HepG2 (cell line): Measurements from ENCODE around the gene KCNQ2. TPM values are rescaled to one million over a fixed set of nuclear protein-coding genes. Genes with fewer than 3 reads are reported as not detected.

Source experiments
- AGO1 ChIP-seq: fragments of 200-400 bp; formaldehyde crosslinking; IDR thresholded peaks from 2 replicates; pipeline ENCODE4 v1.6.1; 2017; ENCODE audit warnings: mild to moderate bottlenecking, low read depth, low read length, moderate library complexity; ENCODE audit not compliant: poor library complexity, severe bottlenecking
- CBX5 ChIP-seq: sonication (generic); formaldehyde crosslinking; IDR thresholded peaks from 2 replicates; pipeline ENCODE4 v1.4.0; 2020; ENCODE audit warnings: missing genetic modification reagents, borderline replicate concordance
- FOXA3 ChIP-seq: IDR thresholded peaks from 2 replicates; pipeline ENCODE4 v1.6.1; 2016; ENCODE audit warnings: missing genetic modification reagents, missing compliant biosample characterization
- KDM4B ChIP-seq: sonication (generic); formaldehyde crosslinking; IDR thresholded peaks from 2 replicates; pipeline ENCODE4 v1.4.0; 2020; ENCODE audit warnings: missing genetic modification reagents
- MIER3 ChIP-seq: IDR thresholded peaks from 2 replicates; pipeline ENCODE4 v1.6.1; 2016; ENCODE audit warnings: missing compliant biosample characterization, borderline replicate concordance
- NFYB ChIP-seq: sonication (generic); formaldehyde crosslinking; IDR thresholded peaks from 2 replicates; pipeline ENCODE4 v1.4.0; 2020; ENCODE audit warnings: missing genetic modification reagents
- NR3C1 ChIP-seq: sonication (generic); formaldehyde crosslinking; IDR thresholded peaks from 2 replicates; pipeline ENCODE4 v1.4.0; 2020; ENCODE audit warnings: missing genetic modification reagents
- RXRB ChIP-seq: IDR thresholded peaks from 2 replicates; pipeline ENCODE4 v1.6.1; 2016; ENCODE audit warnings: borderline replicate concordance, missing genetic modification reagents, missing compliant biosample characterization
- SALL1 ChIP-seq: sonication (generic); formaldehyde crosslinking; IDR thresholded peaks from 2 replicates; pipeline ENCODE4 v1.8.0; 2022; ENCODE audit warnings: mild to moderate bottlenecking, missing genetic modification reagents
- SETDB1 ChIP-seq: sonication (generic); formaldehyde crosslinking; IDR thresholded peaks from 2 replicates; pipeline ENCODE4 v1.5.1; 2020; ENCODE audit warnings: missing genetic modification reagents, mild to moderate bottlenecking, borderline replicate concordance
- SKI ChIP-seq: fragments of 450-650 bp; IDR thresholded peaks from one replicate; pipeline ENCODE4 v1.6.1; 2018; ENCODE audit warnings: mild to moderate bottlenecking; ENCODE audit not compliant: partially characterized antibody
- THAP11 ChIP-seq: IDR thresholded peaks from 2 replicates; pipeline ENCODE4 v1.6.1; 2016; ENCODE audit warnings: missing biosample characterization, missing genetic modification reagents
- TOE1 ChIP-seq: sonication (generic); formaldehyde crosslinking; IDR thresholded peaks from 2 replicates; pipeline ENCODE4 v1.4.0; 2020; ENCODE audit warnings: mild to moderate bottlenecking, missing genetic modification reagents
- YY1 ChIP-seq: IDR thresholded peaks from 2 replicates; pipeline ENCODE4 v1.6.1; 2011; ENCODE audit warnings: low read length, low read depth, moderate library complexity, mild to moderate bottlenecking; ENCODE audit not compliant: insufficient read depth, insufficient replicate concordance
- ZKSCAN1 ChIP-seq: fragments of 150-350 bp; IDR thresholded peaks from 2 replicates; pipeline ENCODE4 v1.6.1; 2014; ENCODE audit warnings: low read length
- ZNF12 ChIP-seq: sonication (generic); formaldehyde crosslinking; IDR thresholded peaks from 2 replicates; pipeline ENCODE4 v1.5.0; 2020; ENCODE audit warnings: missing genetic modification reagents
- ZNF230 ChIP-seq: sonication (generic); formaldehyde crosslinking; IDR thresholded peaks from 2 replicates; pipeline ENCODE4 v1.4.0; 2020; ENCODE audit warnings: mild to moderate bottlenecking, missing genetic modification reagents
- ZNF614 ChIP-seq: IDR thresholded peaks from 2 replicates; pipeline ENCODE4 v1.6.1; 2018; ENCODE audit warnings: missing biosample characterization, missing genetic modification reagents, inconsistent platforms, borderline replicate concordance
- ZNF674 ChIP-seq: sonication (generic); formaldehyde crosslinking; IDR thresholded peaks from 2 replicates; pipeline ENCODE4 v1.5.0; 2020; ENCODE audit warnings: low read depth, mild to moderate bottlenecking, missing genetic modification reagents
- ZNF782 ChIP-seq: sonication (generic); formaldehyde crosslinking; IDR thresholded peaks from 2 replicates; pipeline ENCODE4 v1.4.0; 2020; ENCODE audit warnings: missing genetic modification reagents, mild to moderate bottlenecking, borderline replicate concordance
- polyA plus RNA-seq, 8 experiments: library from polyadenylated mRNA; depleted of rRNA in 3 of 8; stranded (reverse) in 7 of 8; unstranded in 1 of 8; fragments of >200 nt; fragmentation: Illumina TruSeq in 4 of 8; extraction: Trizol in 4 of 8; gene quantifications; 2 replicates each; pipeline versions ENCODE4 v1.2.1 to v1.2.3, GENCODE V29; 2011 to 2016; ENCODE audit warnings: low read depth in 4 of 8, missing spikeins in 1 of 8, mixed read lengths in 1 of 8; ENCODE audit not compliant: insufficient read depth in 1 of 8
- total RNA-seq, 5 experiments: library from RNA; depleted of rRNA; stranded (reverse); fragments of >200 nt; fragmentation: Illumina TruSeq; extraction: Trizol; gene quantifications; 2 replicates each; pipeline ENCODE4 v1.2.3, GENCODE V29; 2016; ENCODE audit warnings: low read depth in 1 of 5
- TF ChIP-seq, protein P1 (sequence below): sonication (generic); formaldehyde crosslinking; conservative IDR thresholded peaks from 2 replicates; pipeline ENCODE4 v1.4.0; 2020; ENCODE audit warnings: missing genetic modification reagents
- TF ChIP-seq, protein P2 (sequence below): IDR thresholded peaks from 2 replicates; pipeline ENCODE4 v1.6.1; 2018; ENCODE audit warnings: missing genetic modification reagents, mild to moderate bottlenecking, missing compliant biosample characterization
- TF ChIP-seq, protein P3 (sequence below): sonication (generic); formaldehyde crosslinking; IDR thresholded peaks from 2 replicates; pipeline ENCODE4 v1.5.1; 2020; ENCODE audit warnings: mild to moderate bottlenecking, missing genetic modification reagents, moderate library complexity
- TF ChIP-seq, protein P4 (sequence below): sonication (generic); formaldehyde crosslinking; IDR thresholded peaks from 2 replicates; pipeline ENCODE4 v1.4.0; 2020; ENCODE audit warnings: missing genetic modification reagents

KCNQ2 gene
- total and polyA plus RNA-seq, 2 of the 13 experiments (the other 11 are each of a cell fraction or from before 2014, with no cell fraction given): not detected

DNA sequence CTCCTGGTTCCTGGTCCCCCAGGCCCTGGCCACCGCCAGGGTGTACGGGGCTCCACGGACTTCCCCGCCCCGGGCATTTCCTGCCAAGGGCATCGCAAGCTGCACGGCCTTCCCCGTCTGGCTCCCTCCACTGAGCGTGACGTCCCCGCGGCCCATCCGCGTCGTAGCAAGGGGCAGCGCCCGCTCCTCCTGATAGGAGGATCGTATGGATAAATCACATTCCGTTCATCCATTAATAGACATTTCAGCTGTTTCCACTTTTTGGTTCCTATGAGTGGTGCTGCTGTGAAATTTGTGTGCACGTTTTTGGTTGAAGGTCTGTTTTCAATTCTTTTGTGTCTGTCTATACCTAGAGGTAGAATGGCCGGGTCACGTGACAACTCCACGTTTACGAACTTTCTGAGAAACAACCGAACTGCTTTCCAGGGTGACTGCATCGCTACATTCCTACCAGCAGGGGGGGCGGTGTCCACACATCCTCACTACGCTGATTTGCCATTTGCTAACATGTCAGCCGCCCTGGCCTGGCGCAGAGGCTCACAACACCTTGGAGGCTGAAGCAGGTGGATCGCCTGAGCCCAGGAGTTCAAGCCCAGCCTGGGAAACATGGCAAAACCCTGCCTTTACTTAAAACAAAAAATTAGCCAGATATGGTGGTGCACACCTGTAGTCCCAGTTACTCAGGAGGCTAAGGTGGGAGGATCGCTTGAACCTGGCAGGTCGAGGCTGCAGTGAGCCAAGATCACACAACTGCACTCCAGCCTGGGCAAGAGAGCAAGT, 37.7 kb downstream of the KCNQ2 start (continued):
- TF ChIP-seq, protein P1, sequence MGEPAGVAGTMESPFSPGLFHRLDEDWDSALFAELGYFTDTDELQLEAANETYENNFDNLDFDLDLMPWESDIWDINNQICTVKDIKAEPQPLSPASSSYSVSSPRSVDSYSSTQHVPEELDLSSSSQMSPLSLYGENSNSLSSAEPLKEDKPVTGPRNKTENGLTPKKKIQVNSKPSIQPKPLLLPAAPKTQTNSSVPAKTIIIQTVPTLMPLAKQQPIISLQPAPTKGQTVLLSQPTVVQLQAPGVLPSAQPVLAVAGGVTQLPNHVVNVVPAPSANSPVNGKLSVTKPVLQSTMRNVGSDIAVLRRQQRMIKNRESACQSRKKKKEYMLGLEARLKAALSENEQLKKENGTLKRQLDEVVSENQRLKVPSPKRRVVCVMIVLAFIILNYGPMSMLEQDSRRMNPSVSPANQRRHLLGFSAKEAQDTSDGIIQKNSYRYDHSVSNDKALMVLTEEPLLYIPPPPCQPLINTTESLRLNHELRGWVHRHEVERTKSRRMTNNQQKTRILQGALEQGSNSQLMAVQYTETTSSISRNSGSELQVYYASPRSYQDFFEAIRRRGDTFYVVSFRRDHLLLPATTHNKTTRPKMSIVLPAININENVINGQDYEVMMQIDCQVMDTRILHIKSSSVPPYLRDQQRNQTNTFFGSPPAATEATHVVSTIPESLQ: no peak
- TF ChIP-seq, protein P2, sequence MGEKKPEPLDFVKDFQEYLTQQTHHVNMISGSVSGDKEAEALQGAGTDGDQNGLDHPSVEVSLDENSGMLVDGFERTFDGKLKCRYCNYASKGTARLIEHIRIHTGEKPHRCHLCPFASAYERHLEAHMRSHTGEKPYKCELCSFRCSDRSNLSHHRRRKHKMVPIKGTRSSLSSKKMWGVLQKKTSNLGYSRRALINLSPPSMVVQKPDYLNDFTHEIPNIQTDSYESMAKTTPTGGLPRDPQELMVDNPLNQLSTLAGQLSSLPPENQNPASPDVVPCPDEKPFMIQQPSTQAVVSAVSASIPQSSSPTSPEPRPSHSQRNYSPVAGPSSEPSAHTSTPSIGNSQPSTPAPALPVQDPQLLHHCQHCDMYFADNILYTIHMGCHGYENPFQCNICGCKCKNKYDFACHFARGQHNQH (CRISPR knock-in tag): peak; percentile 49; the same call in 1 of the 2 replicates
- TF ChIP-seq ZNF674 (CRISPR knock-in tag) (no peak), MIER3 (peak; percentile 51; the same call in 1 of the 2 replicates), CBX5 (CRISPR knock-in tag) (peak; percentile 57; the same call in 1 of the 2 replicates), TOE1 (CRISPR knock-in tag) (no peak), RXRB (CRISPR knock-in tag) (no peak), THAP11 (CRISPR knock-in tag) (peak; percentile 43), SALL1 (CRISPR knock-in tag) (peak; percentile 33; the same call in 1 of the 2 replicates), NR3C1 (no peak), FOXA3 (peak; percentile 13; the same call in 1 of the 2 replicates), ZNF614 (peak; percentile 65; the same call in 1 of the 2 replicates), ZNF230 (CRISPR knock-in tag) (no peak), ZKSCAN1 (peak; percentile 48; the same call in 1 of the 2 replicates), YY1 (peak; percentile 63), NFYB (CRISPR knock-in tag) (peak; percentile 41; the same call in 1 of the 2 replicates), AGO1 (no peak), SETDB1 (no peak), ZNF782 (CRISPR knock-in tag) (0 out of 2 replicates have a peak, but pooled peaks have one; percentile 38), KDM4B (CRISPR knock-in tag) (0 out of 2 replicates have a peak, but pooled peaks have one; percentile 58), SKI (no peak), ZNF12 (no peak)
- TF ChIP-seq, protein P3, sequence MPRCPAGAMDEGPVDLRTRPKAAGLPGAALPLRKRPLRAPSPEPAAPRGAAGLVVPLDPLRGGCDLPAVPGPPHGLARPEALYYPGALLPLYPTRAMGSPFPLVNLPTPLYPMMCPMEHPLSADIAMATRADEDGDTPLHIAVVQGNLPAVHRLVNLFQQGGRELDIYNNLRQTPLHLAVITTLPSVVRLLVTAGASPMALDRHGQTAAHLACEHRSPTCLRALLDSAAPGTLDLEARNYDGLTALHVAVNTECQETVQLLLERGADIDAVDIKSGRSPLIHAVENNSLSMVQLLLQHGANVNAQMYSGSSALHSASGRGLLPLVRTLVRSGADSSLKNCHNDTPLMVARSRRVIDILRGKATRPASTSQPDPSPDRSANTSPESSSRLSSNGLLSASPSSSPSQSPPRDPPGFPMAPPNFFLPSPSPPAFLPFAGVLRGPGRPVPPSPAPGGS (CRISPR knock-in tag): no peak
- TF ChIP-seq, protein P4, sequence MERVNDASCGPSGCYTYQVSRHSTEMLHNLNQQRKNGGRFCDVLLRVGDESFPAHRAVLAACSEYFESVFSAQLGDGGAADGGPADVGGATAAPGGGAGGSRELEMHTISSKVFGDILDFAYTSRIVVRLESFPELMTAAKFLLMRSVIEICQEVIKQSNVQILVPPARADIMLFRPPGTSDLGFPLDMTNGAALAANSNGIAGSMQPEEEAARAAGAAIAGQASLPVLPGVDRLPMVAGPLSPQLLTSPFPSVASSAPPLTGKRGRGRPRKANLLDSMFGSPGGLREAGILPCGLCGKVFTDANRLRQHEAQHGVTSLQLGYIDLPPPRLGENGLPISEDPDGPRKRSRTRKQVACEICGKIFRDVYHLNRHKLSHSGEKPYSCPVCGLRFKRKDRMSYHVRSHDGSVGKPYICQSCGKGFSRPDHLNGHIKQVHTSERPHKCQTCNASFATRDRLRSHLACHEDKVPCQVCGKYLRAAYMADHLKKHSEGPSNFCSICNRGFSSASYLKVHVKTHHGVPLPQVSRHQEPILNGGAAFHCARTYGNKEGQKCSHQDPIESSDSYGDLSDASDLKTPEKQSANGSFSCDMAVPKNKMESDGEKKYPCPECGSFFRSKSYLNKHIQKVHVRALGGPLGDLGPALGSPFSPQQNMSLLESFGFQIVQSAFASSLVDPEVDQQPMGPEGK: no peak
